CD14-positive monocyte (primary cell): ENCODE measurements around the gene TXNL4A. TPM values are rescaled to one million over a fixed set of nuclear protein-coding genes. Genes with fewer than 3 reads are reported as not detected.
A peak's percentile ranks its signal among the peaks of the same experiment; 100 is the strongest.

Source experiments
- DNase-seq, 3 donors: peaks; one replicate each; pipeline ENCODE4 v3.0.0-alpha.2; 2011 to 2022
- H2AFZ ChIP-seq: 2 replicates; pipeline ENCODE4 v1.6.0; 2012; ENCODE audit warnings: mild to moderate bottlenecking, low read depth, low read length, inconsistent platforms; ENCODE audit not compliant: insufficient read depth, poor library complexity, severe bottlenecking
- H3K27ac ChIP-seq, 2 donors: 1 replicate in 1 of 2; 2 replicates in 1 of 2; pipeline ENCODE4 v1.5.1; 2012 to 2013; ENCODE audit warnings: low read length in 2 of 2, control low read depth in 1 of 2, inconsistent platforms in 1 of 2, low read depth in 1 of 2, mild to moderate bottlenecking in 1 of 2
- H3K27me3 ChIP-seq, 2 donors: one replicate each; pipeline versions ENCODE4 v1.6.0 to v1.6.1; 2011 to 2013; ENCODE audit warnings: low read length in 2 of 2; ENCODE audit not compliant: control insufficient read depth in 2 of 2, insufficient read depth in 2 of 2
- H3K36me3 ChIP-seq, 2 donors: replicated peaks in 1 of 2; 1 replicate in 1 of 2; 2 replicates in 1 of 2; pipeline versions ENCODE4 v1.5.1 to v1.6.1; 2012 to 2013; ENCODE audit warnings: low read length in 2 of 2, control low read depth in 1 of 2, inconsistent platforms in 1 of 2, mild to moderate bottlenecking in 1 of 2; ENCODE audit not compliant: insufficient read depth in 2 of 2, control insufficient read depth in 1 of 2
- H3K4me1 ChIP-seq, 2 donors: 1 replicate in 1 of 2; 2 replicates in 1 of 2; pipeline versions ENCODE4 v1.5.1 to v1.6.1; 2012 to 2013; ENCODE audit warnings: low read length in 2 of 2, control low read depth in 1 of 2, inconsistent platforms in 1 of 2, mild to moderate bottlenecking in 1 of 2, moderate library complexity in 1 of 2; ENCODE audit not compliant: insufficient read depth in 2 of 2, control insufficient read depth in 1 of 2
- H3K4me2 ChIP-seq: replicated peaks from 2 replicates; pipeline ENCODE3; 2012; ENCODE audit warnings: low read length, moderate library complexity, mild to moderate bottlenecking; ENCODE audit not compliant: poor library complexity, severe bottlenecking; ENCODE audit errors: extremely low read depth
- H3K4me3 ChIP-seq, 3 experiments: fragments of 200-600 bp in 1 of 3; sonication (generic) in 1 of 3; replicated peaks in 1 of 3; 1 replicate in 2 of 3; 2 replicates in 1 of 3; pipeline ENCODE4 v1.5.1; 2011 to 2013; ENCODE audit warnings: low read length in 3 of 3, mild to moderate bottlenecking in 3 of 3, control low read depth in 2 of 3, low read depth in 2 of 3, inconsistent platforms in 1 of 3, moderate library complexity in 1 of 3
- H3K79me2 ChIP-seq: 2 replicates; pipeline ENCODE4 v1.6.0; 2012; ENCODE audit warnings: mild to moderate bottlenecking, control low read depth, inconsistent platforms, low read length, moderate library complexity; ENCODE audit not compliant: insufficient read depth
- H3K9ac ChIP-seq: 2 replicates; pipeline ENCODE4 v1.6.0; 2017; ENCODE audit warnings: low read length, mild to moderate bottlenecking; ENCODE audit not compliant: insufficient read depth, poor library complexity, severe bottlenecking
- H3K9me3 ChIP-seq, 2 donors: replicated peaks in 1 of 2; 1 replicate in 1 of 2; 2 replicates in 1 of 2; pipeline versions ENCODE4 v1.5.1 to v1.6.1; 2012 to 2013; ENCODE audit warnings: low read length in 2 of 2, control low read depth in 1 of 2; ENCODE audit not compliant: control insufficient read depth in 1 of 2, insufficient read depth in 1 of 2
- H4K20me1 ChIP-seq: 2 replicates; pipeline ENCODE4 v1.6.0; 2012; ENCODE audit warnings: mild to moderate bottlenecking, low read length, control low read depth, moderate library complexity; ENCODE audit not compliant: insufficient read depth
- H3K27ac Mint-ChIP-seq, 7 donors: one replicate each; pipeline ENCODE4 v1.8.0; 2020; ENCODE audit warnings: mild to moderate bottlenecking in 7 of 7, mixed read lengths in 7 of 7, moderate library complexity in 6 of 7, inconsistent platforms in 2 of 7
- H3K27me3 Mint-ChIP-seq, 3 donors: one replicate each; pipeline ENCODE4 v1.8.0; 2021 to 2022; ENCODE audit warnings: low read depth in 3 of 3, mild to moderate bottlenecking in 3 of 3, mixed read lengths in 3 of 3, moderate library complexity in 3 of 3, inconsistent platforms in 1 of 3
- H3K36me3 Mint-ChIP-seq, 2 donors: one replicate each; pipeline ENCODE4 v1.8.0; 2020; ENCODE audit warnings: mixed read lengths in 2 of 2, inconsistent platforms in 1 of 2, mild to moderate bottlenecking in 1 of 2
- H3K4me1 Mint-ChIP-seq: one replicate; pipeline ENCODE4 v1.8.0; 2020; ENCODE audit warnings: mild to moderate bottlenecking, mixed read lengths
- H3K4me3 Mint-ChIP-seq, 2 donors: one replicate each; pipeline ENCODE4 v1.8.0; 2020; ENCODE audit warnings: mild to moderate bottlenecking in 2 of 2, mixed read lengths in 2 of 2, moderate library complexity in 1 of 2
- H3K9me3 Mint-ChIP-seq, 7 donors: one replicate each; pipeline ENCODE4 v1.8.0; 2020 to 2022; ENCODE audit warnings: mixed read lengths in 7 of 7, mild to moderate bottlenecking in 6 of 7, moderate library complexity in 6 of 7, inconsistent platforms in 2 of 7
- CTCF ChIP-seq: fragments of 200-600 bp; IDR thresholded peaks from one replicate; pipeline ENCODE4 v1.8.0; 2022; ENCODE audit warnings: antibody characterized with exemption, mild to moderate bottlenecking
- WGBS: methylation state at CpG from one replicate; pipeline ENCODE4 v1.1.5; 2013; ENCODE audit warnings: missing lambda C conversion rate; ENCODE audit not compliant: insufficient coverage; 5-methylcytosine and 5-hydroxymethylcytosine counted together
- intact Hi-C, 2 donors: fragments of 100-400 bp; cut with micrococcal nuclease; formaldehyde crosslinking; loops; one replicate each; pipeline versions ENCODE4 v1.15.0 to v1.15.1; 2023
- polyA plus RNA-seq, 3 donors: library from polyadenylated mRNA; depleted of rRNA in 1 of 3; unstranded in 2 of 3; stranded (reverse) in 1 of 3; fragments of 300-500 nt in 2 of 3; fragments of >200 nt in 1 of 3; fragmentation: Illumina TruSeq in 2 of 3; gene quantifications; 1 replicate in 2 of 3; 2 replicates in 1 of 3; pipeline ENCODE4 v1.2.3, GENCODE V29; 2012 to 2021

Gene TXNL4A
- polyA plus RNA-seq, 3 donors = 34.5 to 192 (median 150) TPM

- intact Hi-C loops = no loop called here
These were observed 13.3 kb downstream of the TXNL4A start for GRCh38 chr18:79975043-79975442.

GRCh38 chr18:79974025-79974654 is 14.2 kb downstream of the TXNL4A start:
- H3K27ac ChIP-seq = no peak overlapping the region
- Mint-ChIP-seq H3K9me3 (no peaks in the 10 kb centered on the region), H3K4me3 (no peak overlapping the region), H3K27me3 (peaks cover 0 to 1% (median 0%) of the 10 kb centered on the region in 3 donors), H3K27ac (no peak overlapping the region), H3K36me3 (peaks cover 68 to 86% of the 10 kb centered on the region in 2 donors), H3K4me1 (peaks cover 4% of the 10 kb centered on the region)
- H3K27me3 ChIP-seq = no peaks in the 10 kb centered on the region
- no peak for DNase-seq
- intact Hi-C loops = no loop called here
- H4K20me1 ChIP-seq = peaks cover 85% of the 10 kb centered on the region
- no peak for TF ChIP-seq CTCF
- WGBS = 80% methylated on average over 1 of the region's 4 CpGs
- H3K9me3 ChIP-seq = no peaks in the 10 kb centered on the region
- H2AFZ ChIP-seq = no peak overlapping the region
- H3K36me3 ChIP-seq = peaks cover 57 to 91% of the 10 kb centered on the region in 2 donors
- peaks cover 64% of the 10 kb centered on the region for H3K79me2 ChIP-seq
- H3K4me3 ChIP-seq = no peak overlapping the region
- H3K9ac ChIP-seq = no peak overlapping the region
- no peaks in the 10 kb centered on the region for H3K4me1 ChIP-seq
- no peak overlapping the region for H3K4me2 ChIP-seq

More at GRCh38 chr18:79975043-79975442, 13.3 kb downstream of the TXNL4A start:
- Mint-ChIP-seq H3K36me3 (peaks cover 75 to 87% of the 10 kb centered on the region in 2 donors), H3K4me3 (peak overlapping the region in 1 of 2 donors; percentile 45), H3K27ac (peak overlapping the region in 2 of 7 donors; percentile 10 to 16), H3K27me3 (peaks cover 0 to 1% (median 0%) of the 10 kb centered on the region in 3 donors), H3K4me1 (peaks cover 5% of the 10 kb centered on the region), H3K9me3 (no peaks in the 10 kb centered on the region)
- H3K4me2 ChIP-seq = no peak overlapping the region
- H3K27ac ChIP-seq = peak overlapping the region in 1 of 2 donors; percentile 23
- H3K4me1 ChIP-seq = no peaks in the 10 kb centered on the region
- peaks cover 73% of the 10 kb centered on the region for H3K79me2 ChIP-seq
- peaks cover 56 to 92% of the 10 kb centered on the region in 2 donors for H3K36me3 ChIP-seq
- H3K9ac ChIP-seq = no peak overlapping the region
- no peak for DNase-seq
- WGBS = 100% methylated on average over 2 of the region's 4 CpGs
- no peaks in the 10 kb centered on the region for H3K27me3 ChIP-seq
- H4K20me1 ChIP-seq = peaks cover 94% of the 10 kb centered on the region
- H2AFZ ChIP-seq = no peak overlapping the region
- no peak overlapping the region for H3K4me3 ChIP-seq
- no peaks in the 10 kb centered on the region for H3K9me3 ChIP-seq
- no peak for TF ChIP-seq CTCF
